Glutamatergic neuron (in vitro differentiated cells): ENCODE data around the gene TLE1. TPM values are rescaled to one million over a fixed set of nuclear protein-coding genes. Genes with fewer than 3 reads are reported as not detected.

Experiments used
- DNase-seq: peaks from one replicate; pipeline ENCODE4 v3.0.0; 2022
- H3K27ac Mint-ChIP-seq: one replicate; pipeline ENCODE4 v1.8.0; 2020; ENCODE audit warnings: mild to moderate bottlenecking, mixed read lengths, inconsistent platforms; ENCODE audit not compliant: unreplicated experiment
- H3K27me3 Mint-ChIP-seq: one replicate; pipeline ENCODE4 v1.8.0; 2020; ENCODE audit warnings: mild to moderate bottlenecking, moderate library complexity, mixed read lengths, inconsistent platforms; ENCODE audit not compliant: unreplicated experiment
- H3K36me3 Mint-ChIP-seq: one replicate; pipeline ENCODE4 v1.8.0; 2020; ENCODE audit warnings: mild to moderate bottlenecking, mixed read lengths, inconsistent platforms; ENCODE audit not compliant: unreplicated experiment
- H3K4me1 Mint-ChIP-seq: one replicate; pipeline ENCODE4 v1.8.0; 2020; ENCODE audit warnings: mild to moderate bottlenecking, low read depth, mixed read lengths, inconsistent platforms; ENCODE audit not compliant: unreplicated experiment
- H3K4me3 Mint-ChIP-seq: one replicate; pipeline ENCODE4 v1.8.0; 2020; ENCODE audit warnings: mild to moderate bottlenecking, mixed read lengths, inconsistent platforms; ENCODE audit not compliant: unreplicated experiment
- H3K9me3 Mint-ChIP-seq: one replicate; pipeline ENCODE4 v1.8.0; 2020; ENCODE audit warnings: mild to moderate bottlenecking, moderate library complexity, mixed read lengths, inconsistent platforms; ENCODE audit not compliant: unreplicated experiment
- CTCF ChIP-seq: fragments of 200-600 bp; sonication (generic); IDR thresholded peaks from one replicate; pipeline ENCODE4 v1.5.0; 2021; ENCODE audit not compliant: partially characterized antibody, unreplicated experiment
- total RNA-seq: library from RNA; stranded (reverse); fragmentation: NEBNext Ultra II Directional; extraction: Animal tissue kit (Norgen Biotek cat#: 25700); gene quantifications from one replicate; pipeline ENCODE4 v1.2.1, GENCODE V29; 2021; ENCODE audit not compliant: unreplicated experiment

The TLE1 gene
- total RNA-seq, 1 donor from 2014 or later = 345 TPM

DNA sequence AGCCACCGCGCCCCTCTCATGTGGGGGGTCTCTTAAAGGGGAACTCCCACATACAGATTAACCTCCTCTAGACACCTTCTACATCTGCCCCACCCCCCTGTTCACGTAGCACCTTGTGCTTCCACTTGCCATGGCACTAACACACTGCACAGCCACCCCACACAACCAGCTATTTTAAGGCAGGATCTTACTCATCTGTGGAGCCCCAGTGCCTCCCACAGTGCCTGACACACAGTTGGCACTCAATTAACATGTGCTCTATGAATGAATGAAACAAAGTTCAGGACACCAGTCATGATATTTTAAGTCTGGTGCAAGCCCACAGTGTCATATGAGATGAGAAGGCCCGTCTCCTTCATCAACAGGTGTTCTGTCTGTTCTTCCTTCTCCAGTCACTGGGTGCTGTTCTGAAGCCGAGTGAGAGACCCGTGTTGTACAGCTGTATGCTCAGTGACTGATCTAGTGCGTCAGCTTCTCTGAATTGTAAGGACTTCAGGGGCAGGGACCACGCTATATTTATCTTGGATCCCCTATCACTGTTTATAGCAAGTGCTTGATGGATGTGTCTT is 149.1 kb downstream of the TLE1 start:
- H3K9me3 Mint-ChIP-seq = no peaks in the 10 kb centered on the region
- DNase-seq = no peak
- no peaks in the 10 kb centered on the region for H3K36me3 Mint-ChIP-seq
- no peak overlapping the region for H3K27ac Mint-ChIP-seq
- H3K4me3 Mint-ChIP-seq = no peak overlapping the region
- TF ChIP-seq CTCF = no peak
- H3K27me3 Mint-ChIP-seq = no peaks in the 10 kb centered on the region
- H3K4me1 Mint-ChIP-seq = no peaks in the 10 kb centered on the region

DNA sequence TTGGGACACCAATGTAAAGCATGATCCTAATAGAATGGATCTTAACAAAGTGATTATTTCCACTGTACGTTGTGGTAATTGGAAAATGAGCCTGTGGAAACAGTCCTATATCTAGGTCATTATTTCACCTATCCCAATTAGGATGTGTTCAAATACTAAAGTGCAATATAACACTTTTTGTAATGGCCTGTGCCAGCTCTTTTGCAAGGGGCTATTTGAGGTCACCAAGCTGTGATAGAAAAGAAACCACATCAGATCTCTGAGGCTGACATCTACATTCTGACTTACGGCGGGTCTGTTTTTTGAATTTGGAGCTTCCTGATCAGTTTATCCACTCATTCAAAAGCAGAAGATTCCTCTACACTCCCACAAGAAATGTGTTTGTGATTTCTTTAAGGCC is 150.0 kb downstream of the TLE1 start:
- Mint-ChIP-seq H3K4me3 (no peak overlapping the region), H3K4me1 (no peaks in the 10 kb centered on the region), H3K27ac (no peak overlapping the region), H3K36me3 (no peaks in the 10 kb centered on the region), H3K27me3 (no peaks in the 10 kb centered on the region), H3K9me3 (no peaks in the 10 kb centered on the region)
- no peak for TF ChIP-seq CTCF
- DNase-seq = no peak

DNA sequence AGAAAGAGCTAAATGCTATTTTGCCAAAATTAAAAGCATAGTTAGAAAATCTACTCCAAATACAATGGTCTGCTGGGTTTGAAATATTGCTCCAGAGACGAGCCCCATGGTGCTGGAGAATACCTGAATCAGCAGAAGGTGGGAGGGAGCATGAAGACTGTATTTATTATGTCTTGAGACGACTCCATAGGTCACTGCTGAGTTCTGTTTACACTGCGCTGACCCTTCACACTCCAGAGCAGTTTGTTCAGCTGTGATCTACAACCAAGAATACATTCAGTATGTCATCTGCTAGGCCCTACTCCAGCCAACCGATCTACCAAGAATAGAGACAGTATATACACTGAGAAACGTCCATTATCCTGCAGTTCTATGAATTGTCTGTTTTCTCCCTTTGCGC is 150.5 kb downstream of the TLE1 start:
- H3K4me3 Mint-ChIP-seq = no peak overlapping the region
- no peaks in the 10 kb centered on the region for H3K4me1 Mint-ChIP-seq
- TF ChIP-seq CTCF = no peak
- no peaks in the 10 kb centered on the region for H3K36me3 Mint-ChIP-seq
- no peaks in the 10 kb centered on the region for H3K27me3 Mint-ChIP-seq
- DNase-seq = no peak
- H3K9me3 Mint-ChIP-seq = no peaks in the 10 kb centered on the region
- H3K27ac Mint-ChIP-seq = no peak overlapping the region

DNA sequence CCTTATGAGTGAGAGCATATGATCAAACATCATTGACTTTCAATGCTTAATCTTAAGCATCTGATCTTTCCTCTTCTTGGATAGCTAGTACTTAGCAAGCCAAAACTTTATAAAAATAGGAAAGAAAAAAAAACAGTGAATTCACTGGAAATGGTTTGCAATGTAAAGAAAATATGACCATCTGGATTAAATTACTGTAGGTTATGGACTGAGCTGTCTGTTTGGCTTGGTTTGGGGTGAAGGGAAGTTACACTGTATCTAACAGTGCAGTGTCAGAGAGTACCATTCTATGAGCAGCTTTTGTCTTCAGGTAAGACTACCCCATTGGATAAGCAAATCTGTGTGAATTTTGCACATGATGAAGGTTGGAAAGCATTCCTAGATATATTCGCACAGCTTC is 151.4 kb downstream of the TLE1 start:
- Mint-ChIP-seq H3K36me3 (no peaks in the 10 kb centered on the region), H3K27me3 (no peaks in the 10 kb centered on the region), H3K4me1 (no peaks in the 10 kb centered on the region), H3K9me3 (no peaks in the 10 kb centered on the region), H3K4me3 (no peak overlapping the region), H3K27ac (no peak overlapping the region)
- no peak for TF ChIP-seq CTCF
- DNase-seq = no peak

DNA sequence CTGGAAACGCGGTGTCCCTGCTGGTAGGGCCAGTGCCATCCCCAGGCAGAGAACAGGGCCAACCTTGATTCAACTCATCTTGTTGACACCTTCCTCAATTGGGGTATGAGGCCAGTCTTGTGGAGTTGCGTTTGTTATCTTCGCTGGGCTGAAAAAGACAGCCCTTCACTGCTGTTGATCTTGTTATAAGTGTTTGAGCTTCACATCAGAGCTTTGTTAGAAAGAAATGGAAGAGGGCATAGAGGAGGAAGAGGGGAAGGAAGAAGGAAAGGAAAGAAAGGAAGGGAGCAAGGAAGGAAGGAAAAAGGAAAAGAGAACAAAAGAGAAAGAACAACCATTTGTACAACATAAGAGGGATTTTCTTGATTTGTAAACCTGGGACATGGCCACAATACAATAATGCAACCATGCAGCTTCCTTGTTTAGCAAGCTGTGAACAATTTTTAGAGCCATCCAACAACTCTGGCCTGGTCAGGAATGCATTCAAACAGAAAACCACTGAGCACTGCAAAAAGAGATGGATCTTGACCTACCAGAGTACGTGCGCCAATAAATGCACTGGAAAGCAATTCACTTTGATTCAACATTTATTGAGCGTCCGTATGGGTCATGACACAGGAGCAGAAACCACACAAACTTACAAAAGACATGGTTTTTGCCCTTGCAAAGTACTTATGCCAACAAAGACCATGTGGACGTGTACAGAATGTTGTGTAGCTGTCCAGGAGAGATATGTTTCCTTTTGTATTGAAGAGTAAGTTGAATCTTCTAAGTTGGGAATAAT is 152.9 kb downstream of the TLE1 start:
- Mint-ChIP-seq H3K27me3 (no peaks in the 10 kb centered on the region), H3K27ac (no peak overlapping the region), H3K9me3 (no peaks in the 10 kb centered on the region), H3K4me1 (no peaks in the 10 kb centered on the region), H3K36me3 (no peaks in the 10 kb centered on the region), H3K4me3 (no peak overlapping the region)
- no peak for TF ChIP-seq CTCF
- no peak for DNase-seq
